ENCODE data around the gene SORCS3.

The SORCS3 gene

DNA sequence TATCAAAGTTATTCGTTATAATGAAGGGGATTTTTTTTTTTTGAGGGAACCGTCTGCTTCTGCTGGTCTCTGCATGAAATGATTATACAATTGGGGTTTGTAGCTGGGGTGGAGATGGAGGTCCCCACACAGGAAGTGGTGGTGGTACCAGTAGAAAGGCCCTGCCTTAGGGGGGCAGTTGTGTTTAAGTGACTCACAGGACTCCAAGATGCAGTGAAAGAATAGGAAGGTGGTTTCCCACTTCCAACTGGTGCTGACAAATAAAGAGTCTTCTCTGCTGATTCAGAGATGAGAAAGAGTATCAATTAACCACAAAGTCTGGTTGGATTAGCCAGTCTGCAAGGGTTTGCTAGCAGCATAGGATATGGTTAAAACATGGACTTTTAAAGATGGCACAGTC, 376.0 kb downstream of the SORCS3 start:
- no peak for DNase-seq (ENCODE audit: low spot score)

GRCh38 chr10:105017691-105018090, 376.6 kb downstream of the SORCS3 start:
- no peak for DNase-seq (ENCODE audit: low spot score)

DNA sequence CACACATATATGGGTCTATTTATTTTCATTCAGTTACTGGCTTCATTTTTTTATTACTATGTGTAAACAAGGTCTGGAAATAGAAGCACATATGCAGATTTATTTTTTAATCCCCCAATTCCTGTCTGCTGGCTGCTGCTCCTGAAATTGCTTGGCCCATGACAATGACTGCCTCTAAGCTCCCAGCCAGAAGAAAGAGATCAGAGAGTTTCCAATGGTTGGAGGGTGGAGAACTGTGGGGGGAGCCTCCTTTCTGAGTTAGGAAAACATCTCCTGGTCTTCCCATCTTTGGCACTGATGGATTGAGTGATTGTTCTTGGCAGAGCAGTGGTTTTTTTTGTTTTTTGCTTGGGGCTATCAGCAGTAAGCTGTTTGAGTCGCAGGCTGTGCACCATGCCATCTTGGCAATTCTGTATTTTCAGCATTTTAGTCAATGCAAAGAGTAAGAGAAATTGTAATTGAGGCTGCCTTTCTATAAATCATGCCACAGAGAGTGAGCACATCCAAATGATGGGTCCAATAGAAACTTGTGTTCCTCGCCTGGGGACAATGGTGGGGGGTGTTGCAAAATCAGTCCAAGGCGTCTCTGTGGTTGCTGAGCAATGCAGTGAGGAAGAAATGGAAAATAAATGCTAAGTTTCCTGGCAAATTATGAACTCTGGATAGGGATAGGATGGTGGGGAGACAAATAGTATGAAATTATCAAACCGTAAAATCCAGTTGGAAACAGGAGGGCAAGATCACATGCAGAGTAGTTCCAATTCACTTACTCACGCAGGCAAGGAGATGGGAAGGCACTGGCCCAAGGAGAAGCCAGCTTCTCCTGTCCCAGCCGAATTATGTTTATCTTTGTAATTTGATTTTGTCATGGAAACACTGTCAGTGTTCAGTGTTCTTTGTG, 382.4 kb downstream of the SORCS3 start:
- no peak for DNase-seq (ENCODE audit: low spot score)

- DNase-seq (ENCODE audit: low spot score), result no peak
Measured at GRCh38 chr10:105024184-105024583, 383.1 kb downstream of the SORCS3 start.

GRCh38 chr10:105025092-105025491, 384.0 kb downstream of the SORCS3 start:
- no peak for DNase-seq (ENCODE audit: low spot score)

- DNase-seq (ENCODE audit: low spot score), result no peak
Measured at GRCh38 chr10:105026566-105026965, 385.5 kb downstream of the SORCS3 start.

GRCh38 chr10:105029286-105029685, 388.2 kb downstream of the SORCS3 start:
- no peak for DNase-seq (ENCODE audit: low spot score)

- no peak for DNase-seq (ENCODE audit: low spot score)
Measured at GRCh38 chr10:105037022-105037421, 395.9 kb downstream of the SORCS3 start.

DNA sequence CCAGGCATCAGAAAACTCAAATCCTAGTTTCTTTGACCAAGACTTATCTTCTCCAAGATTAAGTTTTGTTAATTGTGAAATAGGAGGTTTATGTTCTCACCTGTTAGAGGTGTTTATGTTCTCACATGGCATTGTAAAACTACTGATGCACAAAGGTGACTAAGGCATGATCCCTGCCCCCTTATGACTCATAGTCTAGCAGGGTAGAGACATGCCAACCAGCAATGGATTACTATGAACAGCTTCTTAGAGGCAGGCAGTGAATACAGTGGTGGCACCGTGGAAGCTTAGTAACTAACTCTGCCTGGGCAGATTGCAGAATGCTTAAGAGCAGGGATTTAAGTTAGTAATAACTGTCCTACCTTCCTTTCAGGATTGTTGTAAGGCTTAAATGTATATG, 400.9 kb downstream of the SORCS3 start:
- no peak for DNase-seq (ENCODE audit: low spot score)

- DNase-seq (ENCODE audit: low spot score), result no peak
Measured at GRCh38 chr10:105042906-105043552, 401.9 kb downstream of the SORCS3 start.

DNA sequence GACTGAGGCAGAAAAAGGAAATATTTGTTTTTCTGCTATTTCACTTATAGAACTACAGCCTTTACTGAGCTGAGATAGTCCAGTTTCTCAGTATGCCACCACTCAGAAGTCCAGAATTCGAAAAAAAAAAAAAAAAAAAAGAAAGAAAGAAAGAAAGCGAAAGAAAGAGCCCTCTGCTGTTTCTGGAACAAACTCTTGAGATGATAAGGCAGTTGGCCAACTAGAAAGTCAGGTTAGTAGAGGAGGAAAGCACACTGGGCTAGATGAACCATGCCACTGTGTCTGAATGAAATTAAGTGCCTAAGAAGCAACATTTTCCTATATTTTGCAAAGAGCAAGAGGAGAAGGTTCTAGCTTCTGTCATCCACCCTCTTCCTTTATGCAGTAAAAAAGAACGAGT, 403.8 kb downstream of the SORCS3 start:
- DNase-seq (ENCODE audit: low spot score), result no peak

DNA sequence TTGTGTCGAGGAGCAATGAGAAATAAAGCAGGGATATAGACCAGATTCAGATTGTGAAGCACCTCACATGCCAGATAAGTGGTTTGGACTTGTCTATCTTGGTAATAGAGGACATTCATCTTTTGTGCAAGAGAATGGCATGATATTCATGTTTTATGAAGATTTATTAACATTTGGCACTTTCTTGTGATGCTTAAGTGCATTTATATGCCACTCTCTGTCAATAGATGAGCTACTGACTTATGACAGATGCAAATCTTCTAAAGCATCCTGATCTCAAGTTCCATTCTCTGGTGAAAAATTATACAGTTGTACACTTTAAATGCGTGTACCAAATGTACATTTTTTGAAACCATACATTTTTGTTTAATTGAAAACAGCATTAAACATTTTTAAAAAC, 415.3 kb downstream of the SORCS3 start:
- no peak for DNase-seq (ENCODE audit: low spot score)

DNA sequence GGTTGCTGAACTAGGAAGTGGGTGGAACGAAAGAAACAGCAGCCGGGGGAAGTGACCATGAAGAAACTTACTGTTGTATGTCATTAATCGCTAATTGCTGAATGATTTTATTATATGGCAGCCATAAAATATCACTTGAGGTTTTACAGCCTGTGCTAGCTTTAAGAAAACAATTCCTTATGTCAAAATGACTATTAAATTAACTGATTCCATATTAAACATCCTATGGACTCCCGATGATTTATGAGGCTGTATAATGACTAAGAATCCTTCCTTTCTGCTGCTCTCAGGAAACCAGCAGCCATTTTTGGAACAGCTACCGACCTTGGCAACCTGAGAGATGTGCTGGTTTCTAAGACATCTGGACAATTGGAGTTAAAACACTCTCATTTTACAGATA, 421.9 kb downstream of the SORCS3 start:
- no peak for DNase-seq (ENCODE audit: low spot score)

GRCh38 chr10:105063796-105064195, 422.7 kb downstream of the SORCS3 start:
- no peak for DNase-seq (ENCODE audit: low spot score)

- DNase-seq (ENCODE audit: low spot score), result no peak
Measured at GRCh38 chr10:105068497-105068896, 427.4 kb downstream of the SORCS3 start.

DNA sequence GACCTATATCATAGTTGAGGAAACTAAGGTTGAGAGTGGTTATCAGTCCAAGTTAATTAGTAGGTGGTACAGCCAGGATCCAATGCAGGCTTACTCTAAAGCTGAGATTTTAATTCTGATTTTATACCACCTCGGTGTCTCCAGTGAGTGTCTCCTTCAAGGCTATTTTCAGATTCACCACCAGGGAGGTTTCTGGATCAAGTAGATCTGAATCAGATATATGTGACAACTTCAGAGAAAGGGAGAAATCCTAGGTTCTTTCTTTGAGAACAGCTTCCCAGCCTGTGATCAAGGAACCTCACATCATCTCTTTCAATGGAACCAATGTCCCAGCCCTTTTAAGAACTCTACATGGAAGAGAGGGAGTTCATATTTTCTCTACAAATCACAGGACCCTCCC, 429.2 kb downstream of the SORCS3 start:
- no peak for DNase-seq (ENCODE audit: low spot score)

DNA sequence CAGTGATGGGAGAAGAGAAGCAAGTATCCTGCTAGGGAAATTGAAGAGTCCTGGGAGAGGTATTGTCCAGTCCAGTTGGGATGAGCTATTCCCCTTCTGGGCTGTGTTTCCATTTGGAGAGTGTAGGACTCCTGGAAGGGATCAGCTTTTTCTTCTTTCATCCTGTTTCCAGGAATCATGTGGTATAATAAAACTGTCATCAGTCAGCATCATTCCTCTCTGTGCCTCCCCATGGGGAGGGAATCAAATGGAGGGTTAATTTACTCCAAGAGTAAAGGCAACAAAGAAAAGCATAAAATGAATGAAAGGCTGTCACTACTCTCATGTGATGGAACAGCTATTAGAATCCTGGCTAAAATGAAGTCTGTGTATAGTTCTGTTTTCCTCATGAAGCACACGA, 429.9 kb downstream of the SORCS3 start:
- no peak for DNase-seq (ENCODE audit: low spot score)

DNA sequence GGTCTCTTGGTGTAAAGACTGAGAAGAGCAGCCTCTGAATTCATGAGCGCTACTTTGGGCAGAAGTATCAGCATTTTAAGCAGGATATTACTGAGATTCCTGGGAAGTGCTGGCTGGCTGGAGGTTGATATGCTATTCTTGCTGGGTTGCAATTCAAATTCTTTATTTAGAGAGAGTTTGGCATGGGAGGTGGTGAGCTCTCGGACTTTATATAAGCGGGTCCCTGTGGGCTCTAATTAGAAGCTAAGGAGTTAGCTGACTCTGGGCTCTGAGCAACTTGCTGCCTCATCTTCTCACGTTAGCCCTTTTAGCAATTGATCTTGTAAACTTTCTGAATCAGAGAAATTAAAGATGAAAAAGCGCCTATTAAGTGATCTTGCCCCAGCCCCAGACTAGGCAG, 430.9 kb downstream of the SORCS3 start:
- no peak for DNase-seq (ENCODE audit: low spot score)

DNA sequence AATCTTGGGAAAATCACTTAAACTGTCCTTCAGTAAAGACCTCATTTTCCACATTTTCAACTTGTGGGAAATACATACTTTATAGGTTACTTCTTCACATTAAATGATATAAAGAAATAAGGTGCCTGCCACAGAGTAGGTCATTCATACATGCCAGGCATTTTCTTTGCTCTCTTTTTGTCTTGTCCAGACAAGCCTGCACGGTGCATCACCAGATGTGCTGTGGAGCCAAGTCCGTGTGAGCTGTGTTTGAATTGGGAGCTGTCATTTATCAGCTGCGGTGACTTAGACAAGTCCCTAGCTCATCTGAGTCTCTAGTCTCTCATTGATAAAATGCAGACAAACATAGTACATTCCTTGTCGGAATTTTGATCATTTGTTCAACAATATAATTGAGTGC, 432.9 kb downstream of the SORCS3 start:
- no peak for DNase-seq (ENCODE audit: low spot score)

DNA sequence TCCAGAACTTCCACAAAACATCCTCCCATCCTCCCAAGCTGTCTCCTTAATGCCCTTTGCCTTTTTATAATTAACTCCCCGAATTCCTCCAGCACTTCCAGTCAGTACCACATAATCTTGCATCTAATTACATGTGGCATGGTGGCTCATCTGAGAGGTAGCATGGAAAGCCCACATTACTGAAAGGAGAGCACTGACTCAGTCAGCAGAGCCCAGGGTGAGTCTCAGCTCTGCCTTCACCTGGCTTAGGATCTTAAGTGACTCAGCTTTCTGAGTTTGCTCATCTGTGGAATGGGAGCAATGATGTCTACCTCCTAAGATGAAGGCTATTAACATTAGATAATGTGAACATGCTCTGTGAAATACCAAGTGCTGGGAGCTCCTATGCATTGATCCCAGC, 433.9 kb downstream of the SORCS3 start:
- DNase-seq (ENCODE audit: low spot score), result no peak

DNA sequence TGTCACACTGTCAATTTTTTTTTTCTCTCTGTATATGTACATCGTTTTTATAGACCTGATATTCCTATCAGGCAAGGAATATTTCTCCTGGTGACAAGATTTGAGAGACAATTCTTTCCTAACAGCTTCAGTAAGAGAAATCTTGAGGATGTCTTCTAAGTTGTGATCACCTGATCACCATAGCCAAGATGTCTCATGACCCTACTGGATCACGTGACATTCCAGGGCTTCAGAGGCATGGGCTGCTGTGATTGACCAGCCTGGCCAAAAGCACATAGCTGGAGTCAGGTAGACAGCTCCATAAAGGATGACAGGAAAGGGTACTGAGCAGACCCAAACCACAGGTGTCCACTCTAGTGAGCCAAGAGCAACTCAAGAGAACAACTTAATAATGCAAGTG, 444.9 kb downstream of the SORCS3 start:
- no peak for DNase-seq (ENCODE audit: low spot score)

DNA sequence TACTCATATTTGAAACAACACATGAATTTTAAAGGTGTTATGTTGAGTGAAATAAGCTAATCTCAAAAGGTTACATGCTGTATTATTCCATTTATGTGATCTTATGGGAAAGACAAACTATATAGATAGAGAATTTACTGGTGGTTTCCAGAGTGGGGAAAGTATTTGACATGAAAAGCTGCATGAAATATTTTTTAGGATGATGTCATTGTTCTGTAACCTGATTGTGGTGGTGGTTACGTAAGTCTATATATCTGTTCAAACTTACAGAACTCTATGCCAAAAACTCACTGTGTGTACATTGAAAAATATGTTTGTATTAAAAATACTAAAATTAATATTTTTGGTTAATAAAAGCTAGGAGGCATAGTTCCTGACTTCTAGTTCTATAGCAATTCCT, 453.0 kb downstream of the SORCS3 start:
- DNase-seq (ENCODE audit: low spot score), result no peak

- DNase-seq (ENCODE audit: low spot score), result no peak
Measured at GRCh38 chr10:105096316-105096715, 455.2 kb downstream of the SORCS3 start.

- no peak for DNase-seq (ENCODE audit: low spot score)
Measured at GRCh38 chr10:105102977-105103376, 461.9 kb downstream of the SORCS3 start.

All from left forelimb (tissue), 1 donor.